HG03558 (cell line): ENCODE data around the gene LLCFC1.
"Not testable (repeated sequence)": the region's sequence is repeated elsewhere in the genome, so short reads cannot be mapped to it uniquely, and the experiment has no call there.

ENCODE experiments used
- ATAC-seq: cut with Tn5 transposase; IDR thresholded peaks from one replicate; pipeline ENCODE4 v1.9.1; 2021; ENCODE audit warnings: moderate number of reproducible peaks; ENCODE audit not compliant: unreplicated experiment; ENCODE audit errors: extremely low read depth

The LLCFC1 gene

GRCh38 chr7:142968229-142968628 is 28.9 kb downstream of the LLCFC1 start:
- ATAC-seq, result no peak

- ATAC-seq, result no peak
Measured at GRCh38 chr7:142969183-142969582, 29.9 kb downstream of the LLCFC1 start.

GRCh38 chr7:142974626-142975025 is 35.3 kb downstream of the LLCFC1 start:
- ATAC-seq, result no peak

GRCh38 chr7:142978402-142978801 is 39.1 kb downstream of the LLCFC1 start:
- not testable (repeated sequence) for ATAC-seq

DNA sequence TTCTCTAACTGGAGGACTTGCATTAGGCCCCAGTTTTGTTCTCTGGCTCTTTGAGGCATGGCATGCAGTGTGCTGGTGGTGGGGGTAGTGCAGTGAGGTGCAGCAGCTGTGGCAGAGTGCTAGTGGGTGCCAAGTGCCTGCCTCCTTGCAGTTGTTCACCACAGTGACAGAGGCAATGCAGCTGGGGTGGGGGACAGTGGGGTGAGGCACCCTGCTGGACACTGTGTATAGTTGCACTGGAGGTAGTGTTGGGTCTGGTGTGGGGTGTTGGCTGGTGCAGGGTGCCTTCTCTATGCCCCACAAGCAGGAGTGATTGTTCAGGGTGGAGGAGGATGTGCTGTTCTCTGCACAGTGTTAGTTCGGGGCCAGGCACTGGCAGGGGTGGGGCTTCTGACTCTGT is 44.5 kb downstream of the LLCFC1 start:
- ATAC-seq, result no peak

GRCh38 chr7:142984297-142984696 is 45.0 kb downstream of the LLCFC1 start:
- no peak for ATAC-seq
